ENCODE results near the gene CRK.

The CRK gene

DNA sequence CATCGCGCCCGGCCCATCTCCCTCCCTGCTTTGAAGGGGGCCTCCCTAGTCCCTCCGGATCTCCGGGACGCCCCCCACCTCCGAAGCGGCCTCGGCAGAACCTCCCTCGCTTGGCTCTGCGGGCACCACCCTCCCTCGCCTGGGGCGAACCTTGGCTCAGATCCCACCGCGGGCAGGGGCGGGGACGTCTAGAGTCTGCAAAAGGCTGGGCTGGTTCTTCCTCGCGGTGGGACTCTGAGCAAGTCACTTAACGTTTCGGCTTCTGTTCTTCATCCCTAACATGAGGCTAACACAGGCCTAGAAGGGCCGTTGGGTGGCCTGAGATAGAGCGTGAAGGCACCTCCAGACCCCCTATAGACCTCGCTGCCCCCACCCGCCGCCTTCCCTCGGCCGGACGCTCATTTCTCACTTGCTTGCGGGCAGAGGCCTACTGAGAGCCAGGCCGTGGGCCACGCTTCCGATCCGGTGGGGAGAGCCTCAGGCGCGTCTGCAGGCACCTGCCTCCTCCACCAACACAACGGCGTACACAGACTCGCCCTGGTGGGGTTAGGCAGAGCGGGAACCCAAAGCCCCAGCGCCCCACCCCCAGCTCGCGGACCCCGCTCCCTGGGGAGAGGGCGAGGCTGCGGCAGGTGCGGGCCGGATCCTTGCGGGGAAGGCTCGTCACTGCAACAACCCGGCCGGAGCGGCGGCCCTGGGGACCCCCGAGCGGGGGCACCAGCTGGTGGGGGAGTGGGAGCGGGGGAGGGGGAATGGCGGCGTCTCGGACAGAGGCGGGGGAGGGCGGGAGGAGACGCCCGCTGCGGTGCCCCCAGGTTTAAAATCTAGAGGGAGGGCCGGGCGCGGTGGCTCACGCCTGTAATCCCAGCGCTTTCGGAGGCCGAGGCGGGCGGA, 31.0 kb upstream of the CRK start:
- H3K4me3 ChIP-seq (ENCODE audit: low read depth, low read length): peak overlapping the region; percentile 20

- H3K4me3 ChIP-seq (ENCODE audit: low read depth, low read length): peak overlapping the region; percentile 38
Observed at GRCh38 chr17:1485423-1486376, 29.7 kb upstream of the CRK start.

- peak overlapping the region; percentile 29 for H3K4me3 ChIP-seq (ENCODE audit: low read depth, low read length)
Observed at GRCh38 chr17:1484676-1485422, 28.8 kb upstream of the CRK start.

GRCh38 chr17:1484060-1484535, 28.1 kb upstream of the CRK start:
- no peak overlapping the region for H3K4me3 ChIP-seq (ENCODE audit: low read depth, low read length)

GRCh38 chr17:1482680-1483079, 26.6 kb upstream of the CRK start:
- H3K4me3 ChIP-seq (ENCODE audit: low read depth, low read length): no peak overlapping the region

- H3K4me3 ChIP-seq (ENCODE audit: low read depth, low read length): no peak overlapping the region
Observed at GRCh38 chr17:1481736-1482135, 25.7 kb upstream of the CRK start.

- no peak overlapping the region for H3K4me3 ChIP-seq (ENCODE audit: low read depth, low read length)
Observed at GRCh38 chr17:1480747-1481465, 24.9 kb upstream of the CRK start.

DNA sequence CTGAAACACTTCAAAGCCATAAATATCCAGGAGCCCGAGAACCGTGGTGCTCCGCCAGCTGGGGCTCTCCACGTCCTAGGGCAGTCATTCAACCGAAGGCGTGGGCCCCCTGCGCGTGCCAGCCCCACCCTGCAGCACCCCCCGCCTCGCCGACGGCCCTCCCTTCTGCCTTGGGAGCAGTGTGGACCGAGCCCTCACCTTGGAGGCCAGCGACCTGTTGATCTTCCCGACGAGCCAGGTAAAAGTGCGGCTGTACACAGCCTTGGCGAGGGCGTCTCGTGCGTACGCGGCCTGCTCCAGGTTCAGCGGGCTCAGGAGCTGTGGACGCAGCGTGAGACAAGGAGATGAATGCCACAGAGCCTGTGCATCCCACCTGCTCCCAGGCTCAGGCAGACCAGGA, 22.4 kb upstream of the CRK start:
- no peak overlapping the region for H3K4me3 ChIP-seq (ENCODE audit: low read depth, low read length)

DNA sequence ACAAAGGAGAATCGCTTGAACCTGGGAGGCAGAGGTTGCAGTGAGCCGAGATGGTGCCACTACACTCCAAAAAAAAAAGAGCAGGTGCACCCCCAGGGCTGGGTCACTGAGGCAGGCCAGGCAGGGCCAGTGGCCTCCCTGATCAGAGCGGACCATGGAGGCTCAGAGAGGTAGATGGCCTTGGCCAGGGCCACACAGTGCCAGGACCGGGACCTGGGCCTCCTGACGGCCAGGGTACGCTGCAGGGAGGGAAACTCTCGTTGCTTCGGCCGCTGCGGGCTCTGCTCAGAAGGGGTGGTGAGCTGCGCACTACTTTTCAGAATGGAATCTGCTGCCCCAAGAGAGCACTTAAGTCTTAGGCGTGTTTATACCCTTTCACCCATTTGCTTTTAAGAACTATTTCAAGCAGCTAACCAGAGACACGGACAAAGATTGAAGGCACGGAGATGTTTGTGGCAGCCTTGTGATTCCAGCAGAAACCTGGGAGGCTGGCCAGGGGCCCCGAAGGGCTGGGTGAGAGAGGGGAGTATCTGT, 19.4 kb upstream of the CRK start:
- H3K4me3 ChIP-seq (ENCODE audit: low read depth, low read length): no peak overlapping the region

DNA sequence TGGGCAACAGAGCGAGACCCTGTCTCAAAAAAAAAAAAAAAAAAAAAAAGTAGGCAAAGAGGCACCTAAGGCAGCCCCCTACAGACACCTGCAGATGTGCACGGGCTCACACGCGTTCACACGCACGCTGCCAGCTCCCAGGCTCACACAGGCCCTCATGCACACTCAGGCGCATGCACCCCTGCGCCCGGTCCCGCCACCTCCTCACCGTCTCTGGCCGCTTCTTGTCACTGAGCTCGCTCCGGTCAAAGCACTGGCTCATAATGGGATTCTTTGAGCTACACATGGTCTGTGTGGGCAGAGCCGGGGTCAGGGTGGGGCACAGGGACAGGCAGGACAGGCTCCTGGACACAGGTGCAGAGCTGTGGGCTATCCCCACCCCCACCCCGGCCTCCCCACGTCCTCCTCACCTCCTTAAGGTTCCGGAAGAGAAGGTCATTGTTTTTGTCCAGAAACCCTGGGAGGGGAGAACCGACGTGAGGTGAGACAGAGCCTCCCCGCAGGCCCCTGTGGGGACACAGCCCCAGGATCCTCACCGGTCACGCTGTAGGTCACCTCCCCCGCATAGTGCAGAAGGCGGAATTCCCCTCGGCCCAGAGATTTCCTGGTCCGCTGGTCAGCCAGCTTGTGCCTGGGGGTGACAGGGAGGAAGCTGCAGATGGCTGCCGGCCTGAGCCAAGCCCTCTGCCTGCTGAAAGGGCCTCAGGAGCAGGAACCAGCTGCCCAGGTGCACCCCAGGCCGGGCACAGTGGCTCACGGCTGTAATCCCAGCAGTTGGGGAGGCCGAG, 18.6 kb upstream of the CRK start:
- H3K4me3 ChIP-seq (ENCODE audit: low read depth, low read length): no peak overlapping the region

DNA sequence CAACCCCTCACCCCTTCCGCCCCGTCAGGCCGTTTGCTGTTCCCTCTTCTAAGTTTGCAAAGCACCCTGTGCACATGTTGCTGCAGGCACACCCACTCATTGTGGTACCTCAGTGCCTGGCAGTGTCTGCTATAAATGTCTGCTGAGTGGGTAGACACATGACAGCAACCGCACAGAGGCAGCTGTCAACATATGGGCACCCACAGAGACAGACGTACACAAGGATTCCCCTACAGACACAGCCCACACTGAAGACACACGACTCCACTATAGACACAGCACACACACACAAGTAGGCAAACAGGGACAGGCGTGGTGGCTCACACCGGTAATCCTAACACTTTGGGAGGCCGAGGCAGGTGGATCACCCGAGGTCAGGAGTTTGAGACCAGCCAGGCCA, 17.8 kb upstream of the CRK start:
- no peak overlapping the region for H3K4me3 ChIP-seq (ENCODE audit: low read depth, low read length)

DNA sequence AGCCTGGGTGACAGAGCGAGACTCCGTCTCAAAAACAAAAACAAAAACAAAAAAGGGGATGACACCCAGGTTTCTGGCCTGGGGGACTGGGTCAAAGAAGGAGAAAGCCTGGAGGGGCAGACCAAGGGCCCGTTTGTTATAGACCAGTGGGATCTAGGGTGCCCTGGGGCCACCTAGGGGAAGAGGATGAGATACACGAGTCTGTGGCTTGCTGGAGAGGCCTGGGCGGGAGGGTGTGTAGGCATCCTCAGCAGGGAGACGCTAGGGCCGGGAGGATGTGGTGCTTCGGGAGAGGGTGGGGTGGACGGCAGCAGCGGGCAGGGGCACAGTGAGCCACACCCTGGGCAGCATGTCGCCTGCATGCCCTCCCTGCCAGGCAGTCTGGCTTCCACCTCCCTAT, 17.1 kb upstream of the CRK start:
- no peak overlapping the region for H3K4me3 ChIP-seq (ENCODE audit: low read depth, low read length)

GRCh38 chr17:1471911-1472821, 16.1 kb upstream of the CRK start:
- H3K4me3 ChIP-seq (ENCODE audit: low read depth, low read length): no peak overlapping the region

DNA sequence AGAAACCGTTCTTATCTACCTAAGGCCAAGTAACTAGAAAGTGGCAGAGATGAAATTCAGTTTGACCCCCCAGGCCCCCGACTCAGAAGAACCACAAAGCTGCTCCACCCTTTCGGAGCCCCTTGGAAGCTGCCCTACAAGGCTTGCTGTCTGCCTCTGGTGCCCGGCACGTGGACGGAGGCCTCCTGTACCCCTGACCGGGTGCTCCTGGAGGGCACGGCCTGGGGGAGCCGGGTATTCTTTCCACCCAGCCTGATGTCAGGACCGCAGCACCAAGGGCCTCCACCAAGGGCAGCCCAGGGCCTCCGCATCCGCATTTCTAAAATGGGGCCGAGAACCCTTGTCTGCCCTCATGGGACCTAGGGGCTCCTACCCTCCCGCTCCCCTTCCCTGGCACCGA, 15.5 kb upstream of the CRK start:
- H3K4me3 ChIP-seq (ENCODE audit: low read depth, low read length): no peak overlapping the region

DNA sequence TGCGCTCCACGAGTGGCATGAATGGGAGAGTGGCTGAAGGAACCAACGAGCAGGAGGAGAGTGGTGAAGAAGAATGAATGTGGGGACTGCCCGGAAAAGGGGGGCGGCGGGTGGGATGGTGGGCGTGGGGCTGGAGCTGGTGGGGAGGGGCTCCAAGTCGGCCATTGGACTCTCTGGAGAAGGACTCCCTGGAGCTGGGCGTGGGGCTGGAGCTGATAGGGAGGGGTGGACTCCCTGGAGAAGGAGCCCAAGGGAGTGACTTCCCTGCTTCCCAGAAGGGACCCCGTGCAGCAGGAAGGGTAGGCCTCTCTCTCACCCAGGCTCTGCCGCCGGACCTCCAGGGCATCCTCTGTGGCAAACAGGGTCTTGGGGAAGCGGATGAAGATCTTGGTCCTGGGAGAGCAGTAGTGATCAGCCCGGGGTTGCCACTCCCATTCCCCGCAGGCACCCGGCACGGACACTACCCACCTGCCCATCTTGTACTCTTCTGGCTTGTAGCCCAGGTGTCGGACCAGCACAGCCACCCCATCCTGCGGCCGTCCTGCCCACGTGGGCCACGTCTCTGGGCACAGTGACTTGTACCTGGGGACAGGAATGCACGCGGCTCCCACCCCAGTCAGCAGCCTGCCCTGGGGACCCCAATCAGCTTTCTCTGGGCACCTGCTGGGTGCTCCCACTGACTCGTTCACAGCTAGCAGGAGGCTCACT, 14.9 kb upstream of the CRK start:
- no peak overlapping the region for H3K4me3 ChIP-seq (ENCODE audit: low read depth, low read length)

- no peak overlapping the region for H3K4me3 ChIP-seq (ENCODE audit: low read depth, low read length)
Observed at GRCh38 chr17:1470071-1470754, 14.2 kb upstream of the CRK start.

- H3K4me3 ChIP-seq (ENCODE audit: low read depth, low read length): no peak overlapping the region
Observed at GRCh38 chr17:1469231-1469852, 13.3 kb upstream of the CRK start.
